Measurements from ENCODE around the gene CDH13. TPM values are rescaled to one million over a fixed set of nuclear protein-coding genes. Genes with fewer than 3 reads are reported as not detected.

The CDH13 gene
- total RNA-seq, 2 donors from 2014 or later: 2.9 TPM; not detected in 1

- intact Hi-C loops (cut with DNase I): no loop called here
- no peaks in the 10 kb centered on the region for H3K4me1 ChIP-seq
- H3K4me3 ChIP-seq: no peak overlapping the region
- DNase-seq: no peak
- no peaks in the 10 kb centered on the region for H3K9me3 ChIP-seq
- TF ChIP-seq CTCF (IDR thresholded peaks at IDR 0.05) (no peak), POLR2A (IDR thresholded peaks at IDR 0.05) (no peak)
- ATAC-seq: no peak
- WGBS, 2 donors: 34 to 37% methylated on average over 3 of the region's 3 CpGs
- no peaks in the 10 kb centered on the region for H3K27me3 ChIP-seq
- H3K36me3 ChIP-seq (replicated peaks in 1 of 2; ENCODE audit: insufficient read depth in 1 of 2, low read depth in 2 of 2): no peaks in the 10 kb centered on the region
- H3K27ac ChIP-seq: no peak overlapping the region
These were observed 111.9 kb downstream of the CDH13 start for GRCh38 chr16:82738699-82739098.

DNA sequence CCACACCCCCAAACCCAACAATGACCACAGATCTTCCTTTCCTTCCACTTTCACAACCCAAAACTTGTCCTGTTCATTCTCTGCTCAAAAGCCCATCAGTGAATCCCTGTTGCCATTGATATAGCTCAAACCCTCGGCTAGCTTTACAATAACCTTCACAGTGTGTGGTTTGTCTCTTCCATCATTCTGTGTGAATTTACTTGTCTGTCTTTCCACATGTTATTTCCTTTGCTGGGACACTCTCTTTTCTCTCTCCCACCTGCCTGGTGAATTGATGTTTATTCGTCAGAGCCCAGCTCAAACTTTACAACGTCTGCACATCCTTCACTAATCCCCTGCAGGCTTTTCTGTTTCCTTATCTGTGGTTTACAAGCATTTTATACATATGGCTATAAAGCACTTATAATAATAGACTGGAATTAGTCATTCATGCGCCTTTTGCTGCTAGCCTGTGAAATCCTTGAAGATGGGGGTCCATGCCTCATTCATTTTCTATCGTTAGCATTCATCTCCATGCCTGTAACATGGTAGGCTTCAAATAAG, 114.4 kb downstream of the CDH13 start:
- WGBS, 2 donors: 50 to 53% methylated on average over 5 of the region's 5 CpGs
- Histone ChIP-seq H3K4me1 (peaks cover 7% of the 10 kb centered on the region), H3K36me3 (replicated peaks in 1 of 2; ENCODE audit: insufficient read depth in 1 of 2, low read depth in 2 of 2) (no peaks in the 10 kb centered on the region), H3K9me3 (no peaks in the 10 kb centered on the region), H3K27me3 (no peaks in the 10 kb centered on the region), H3K4me3 (no peak overlapping the region), H3K27ac (no peak overlapping the region)
- no peak for DNase-seq
- intact Hi-C loops (cut with DNase I): no loop called here
- ATAC-seq: no peak
- no peak for TF ChIP-seq POLR2A (IDR thresholded peaks at IDR 0.05)
- TF ChIP-seq CTCF (IDR thresholded peaks at IDR 0.05): no peak

- 23 to 30% methylated on average over 7 of the region's 7 CpGs for WGBS, 2 donors
These were observed 118.2 kb downstream of the CDH13 start for GRCh38 chr16:82744958-82745357.

GRCh38 chr16:82748026-82748425, 121.3 kb downstream of the CDH13 start:
- WGBS, 2 donors: 19 to 20% methylated on average over 5 of the region's 5 CpGs
- Histone ChIP-seq H3K27me3 (no peaks in the 10 kb centered on the region), H3K27ac (peak overlapping the region in 3 of 4 donors; percentile 13 to 21 (median 17)), H3K4me3 (no peak overlapping the region), H3K9me3 (no peaks in the 10 kb centered on the region), H3K36me3 (replicated peaks in 1 of 2; ENCODE audit: insufficient read depth in 1 of 2, low read depth in 2 of 2) (no peaks in the 10 kb centered on the region), H3K4me1 (peaks cover 7% of the 10 kb centered on the region)
- DNase-seq: peak; percentile 14 to 46 (median 24)
- peak in 2 of 7 experiments; percentile 7 to 16 for TF ChIP-seq CTCF (IDR thresholded peaks at IDR 0.05)
- no peak for TF ChIP-seq POLR2A (IDR thresholded peaks at IDR 0.05)
- intact Hi-C loops (cut with DNase I): no loop called here
- peak; percentile 33 for ATAC-seq

More at GRCh38 chr16:82744958-82745357, 118.2 kb downstream of the CDH13 start:
- no peak overlapping the region for H3K4me3 ChIP-seq
- no peaks in the 10 kb centered on the region for H3K27me3 ChIP-seq
- intact Hi-C loops (cut with DNase I): no loop called here
- ATAC-seq: peak; percentile 91
- TF ChIP-seq POLR2A (IDR thresholded peaks at IDR 0.05) (no peak), CTCF (IDR thresholded peaks at IDR 0.05) (no peak)
- peak in 3 of 4 donors; percentile 18 to 21 (median 19) for DNase-seq
- H3K27ac ChIP-seq: peak overlapping the region in 3 of 4 donors; percentile 11 to 73 (median 46)
- H3K36me3 ChIP-seq (replicated peaks in 1 of 2; ENCODE audit: insufficient read depth in 1 of 2, low read depth in 2 of 2): no peaks in the 10 kb centered on the region
- no peaks in the 10 kb centered on the region for H3K9me3 ChIP-seq
- H3K4me1 ChIP-seq: peaks cover 7% of the 10 kb centered on the region

DNA sequence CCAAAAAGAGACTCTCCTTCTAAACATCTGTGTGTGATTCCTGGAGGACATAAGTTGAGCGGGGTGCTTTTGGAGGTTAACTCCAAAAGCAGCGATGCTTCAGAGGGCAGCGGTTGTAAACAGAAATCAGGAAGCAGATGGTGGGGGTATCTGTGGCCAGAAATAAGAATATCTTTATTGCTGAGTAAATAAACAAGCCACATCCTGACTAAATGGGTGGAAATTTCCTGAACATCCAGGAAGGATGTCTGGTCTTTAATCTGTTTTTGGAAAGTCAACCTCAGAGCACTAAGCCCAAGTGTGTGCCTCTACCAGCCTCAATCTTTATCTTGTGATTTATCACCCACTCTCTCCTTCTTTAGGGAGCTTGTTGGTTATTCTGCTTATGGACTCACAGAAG, 123.3 kb downstream of the CDH13 start:
- no peak overlapping the region for H3K4me3 ChIP-seq
- H3K36me3 ChIP-seq (replicated peaks in 1 of 2; ENCODE audit: insufficient read depth in 1 of 2, low read depth in 2 of 2): no peaks in the 10 kb centered on the region
- TF ChIP-seq CTCF (IDR thresholded peaks at IDR 0.05) (no peak), POLR2A (IDR thresholded peaks at IDR 0.05) (no peak)
- no peak overlapping the region for H3K27ac ChIP-seq
- no peak for DNase-seq
- H3K27me3 ChIP-seq: no peaks in the 10 kb centered on the region
- no peaks in the 10 kb centered on the region for H3K9me3 ChIP-seq
- 71 to 73% methylated on average over 3 of the region's 3 CpGs for WGBS, 2 donors
- ATAC-seq: no peak
- intact Hi-C loops (cut with DNase I): no loop called here
- H3K4me1 ChIP-seq: no peaks in the 10 kb centered on the region

All from body of pancreas (tissue), 4 donors.